SK-N-SH (cell line): ENCODE measurements around the gene GATB. TPM values are rescaled to one million over a fixed set of nuclear protein-coding genes. Genes with fewer than 3 reads are reported as not detected.

Experiments used
- CTCF ChIA-PET: fragments of 300-600, 350-600 bp; formaldehyde crosslinking; extraction: SDS; loops from one replicate; lab custom pipeline; 2021; lab: Yijun Ruan, JAX
- POLR2A ChIA-PET: fragments of 350-600 bp; sonication (Branson Sonifier 250); formaldehyde crosslinking; extraction: SDS; loops from one replicate; lab custom pipeline; 2020; ENCODE audit warnings: antibody characterized with exemption, inconsistent platforms; lab: Yijun Ruan, JAX
- DNase-seq: peaks from one replicate; pipeline ENCODE4 v3.0.0; 2012
- H2AFZ ChIP-seq: fragments of 200-600 bp; sonication (generic); 2 replicates; pipeline ENCODE4 v1.8.1; 2016; ENCODE audit warnings: antibody characterized with exemption, mild to moderate bottlenecking, low read depth
- H3F3A ChIP-seq: fragments of 200-600 bp; sonication (generic); replicated peaks from 2 replicates; pipeline ENCODE3; 2016; ENCODE audit warnings: antibody characterized with exemption, mild to moderate bottlenecking; ENCODE audit not compliant: insufficient read depth
- H3K27ac ChIP-seq, 2 experiments: fragments of 200-500 bp in 1 of 2; fragments of 200-600 bp in 1 of 2; sonication (Bioruptor generic) in 1 of 2; sonication (generic), shearing (Covaris generic) in 1 of 2; 2 replicates each; pipeline versions ENCODE4 v1.5.1 to v1.6.1; 2014 to 2016; ENCODE audit warnings: low read depth in 2 of 2, inconsistent platforms in 1 of 2, low read length in 1 of 2, mild to moderate bottlenecking in 1 of 2, mixed read lengths in 1 of 2
- H3K27me3 ChIP-seq: fragments of 200-600 bp; sonication (generic), shearing (Covaris generic); 2 replicates; pipeline ENCODE4 v1.6.1; 2016; ENCODE audit warnings: mixed run types; ENCODE audit not compliant: insufficient read depth
- H3K36me3 ChIP-seq, 2 experiments: fragments of 200-500 bp in 1 of 2; fragments of 200-600 bp in 1 of 2; sonication (Bioruptor generic) in 1 of 2; sonication (generic) in 1 of 2; replicated peaks in 1 of 2; 2 replicates each; pipeline versions ENCODE3 to v1.5.1; 2014 to 2016; ENCODE audit warnings: low read length in 1 of 2, mild to moderate bottlenecking in 1 of 2; ENCODE audit not compliant: insufficient read depth in 2 of 2, control insufficient read depth in 1 of 2
- H3K4me1 ChIP-seq, 2 experiments: fragments of 200-500 bp in 1 of 2; fragments of 200-600 bp in 1 of 2; sonication (Bioruptor generic) in 1 of 2; sonication (generic), shearing (Covaris generic) in 1 of 2; 2 replicates each; pipeline versions ENCODE4 v1.5.1 to v1.6.1; 2014 to 2016; ENCODE audit warnings: low read depth in 1 of 2, low read length in 1 of 2, mixed run types in 1 of 2; ENCODE audit not compliant: insufficient read depth in 2 of 2, control insufficient read depth in 1 of 2
- H3K4me2 ChIP-seq: fragments of 200-600 bp; sonication (generic), shearing (Covaris generic); 2 replicates; pipeline ENCODE4 v1.6.1; 2017; ENCODE audit warnings: mixed run types
- H3K4me3 ChIP-seq, 2 experiments: fragments of 200-500 bp in 1 of 2; fragments of 200-600 bp in 1 of 2; sonication (Bioruptor generic) in 1 of 2; sonication (generic), shearing (Covaris generic) in 1 of 2; 2 replicates each; pipeline versions ENCODE4 v1.5.1 to v1.8.1; 2014 to 2016; ENCODE audit warnings: low read depth in 2 of 2, inconsistent platforms in 1 of 2, low read length in 1 of 2, mild to moderate bottlenecking in 1 of 2, mixed read lengths in 1 of 2, moderate library complexity in 1 of 2
- H3K79me2 ChIP-seq: fragments of 200-600 bp; sonication (generic); 2 replicates; pipeline ENCODE4 v1.8.1; 2017; ENCODE audit warnings: mild to moderate bottlenecking; ENCODE audit not compliant: insufficient read depth
- H3K9ac ChIP-seq: fragments of 200-600 bp; sonication (generic); 2 replicates; pipeline ENCODE4 v1.6.1; 2017; ENCODE audit warnings: mixed run types
- H3K9me2 ChIP-seq: fragments of 200-600 bp; sonication (generic); 2 replicates; pipeline ENCODE4 v1.6.1; 2017; ENCODE audit warnings: mixed run types
- H3K9me3 ChIP-seq: fragments of 200-600 bp; sonication (generic); 2 replicates; pipeline ENCODE4 v1.6.1; 2017; ENCODE audit warnings: mixed run types, mild to moderate bottlenecking, moderate library complexity
- H4K20me1 ChIP-seq: fragments of 200-600 bp; sonication (generic); 2 replicates; pipeline ENCODE4 v1.6.1; 2017; ENCODE audit warnings: mild to moderate bottlenecking, mixed run types; ENCODE audit not compliant: insufficient read depth
- CHD2 ChIP-seq: fragments of 150-350 bp; IDR thresholded peaks from 2 replicates; pipeline ENCODE4 v1.6.1; 2018; ENCODE audit warnings: low read length; ENCODE audit not compliant: partially characterized antibody
- EP300 ChIP-seq, 2 experiments: IDR thresholded peaks; 2 replicates each; pipeline versions ENCODE4 v1.4.0 to v1.6.1; 2012; ENCODE audit warnings: borderline replicate concordance in 1 of 2, low read depth in 1 of 2, low read length in 1 of 2
- EZH2phosphoT487 ChIP-seq: fragments of 200-600 bp; sonication (generic); IDR thresholded peaks from 2 replicates; pipeline ENCODE4 v1.6.1; 2017; ENCODE audit warnings: low read depth, mixed run types, mild to moderate bottlenecking, antibody characterized with exemption, moderate library complexity, borderline replicate concordance
- FOSL2 ChIP-seq: IDR thresholded peaks from 2 replicates; pipeline ENCODE4 v1.4.0; 2012; ENCODE audit warnings: low read depth, mild to moderate bottlenecking, moderate library complexity, borderline replicate concordance
- GATA2 ChIP-seq: sonication (generic); formaldehyde crosslinking; IDR thresholded peaks from 2 replicates; pipeline ENCODE4 v1.5.0; 2020; ENCODE audit warnings: mild to moderate bottlenecking, missing genetic modification reagents
- JUND ChIP-seq: IDR thresholded peaks from 2 replicates; pipeline ENCODE4 v1.4.0; 2012
- MEF2A ChIP-seq: IDR thresholded peaks from 2 replicates; pipeline ENCODE4 v1.4.0; 2012; ENCODE audit warnings: low read depth, borderline replicate concordance
- NFIC ChIP-seq: IDR thresholded peaks from 2 replicates; pipeline ENCODE4 v1.4.0; 2012; ENCODE audit warnings: borderline replicate concordance
- NRF1 ChIP-seq: IDR thresholded peaks from 2 replicates; pipeline ENCODE4 v1.6.1; 2012; ENCODE audit warnings: low read depth, mild to moderate bottlenecking, low read length
- RCOR1 ChIP-seq: fragments of 150-350 bp; IDR thresholded peaks from 2 replicates; pipeline ENCODE4 v1.6.1; 2017; ENCODE audit warnings: antibody characterized with exemption, low read length
- REST ChIP-seq: IDR thresholded peaks from 2 replicates; pipeline ENCODE4 v1.6.1; 2012; ENCODE audit warnings: mild to moderate bottlenecking, low read depth, low read length, moderate library complexity
- RFX5 ChIP-seq: IDR thresholded peaks from 2 replicates; pipeline ENCODE4 v1.6.1; 2012; ENCODE audit warnings: mild to moderate bottlenecking, improper control_type of control experiment, low read length
- RXRA ChIP-seq: IDR thresholded peaks from 2 replicates; pipeline ENCODE4 v1.4.0; 2012; ENCODE audit warnings: low read depth, mild to moderate bottlenecking, borderline replicate concordance
- SIN3A ChIP-seq: IDR thresholded peaks from 2 replicates; pipeline ENCODE4 v1.6.1; 2012; ENCODE audit warnings: low read depth, mild to moderate bottlenecking, low read length, moderate library complexity, borderline replicate concordance
- TEAD4 ChIP-seq: IDR thresholded peaks from 2 replicates; pipeline ENCODE4 v1.4.0; 2012; ENCODE audit warnings: mild to moderate bottlenecking, borderline replicate concordance; ENCODE audit not compliant: insufficient read depth
- YY1 ChIP-seq: IDR thresholded peaks from 2 replicates; pipeline ENCODE4 v1.4.0; 2012; ENCODE audit warnings: low read depth, mild to moderate bottlenecking
- WGBS: methylation state at CpG from one replicate; pipeline ENCODE4 v1.1.6; 2017; ENCODE audit warnings: low lambda C conversion rate; 5-methylcytosine and 5-hydroxymethylcytosine counted together
- polyA plus RNA-seq, 3 experiments: library from polyadenylated mRNA; depleted of rRNA; stranded (reverse); fragments of >200 nt; gene quantifications; 2 replicates each; pipeline ENCODE4 v1.2.3, GENCODE V29; 2012
- TF ChIP-seq, protein P1 (sequence below): fragments of 200-600 bp; sonication (generic); IDR thresholded peaks from 2 replicates; pipeline ENCODE4 v1.6.1; 2017; ENCODE audit warnings: antibody characterized with exemption, mild to moderate bottlenecking, moderate library complexity

GATB gene
- polyA plus RNA-seq, 1 of the 3 experiments (the other 2 are of a cell fraction), result 28.1 TPM

DNA sequence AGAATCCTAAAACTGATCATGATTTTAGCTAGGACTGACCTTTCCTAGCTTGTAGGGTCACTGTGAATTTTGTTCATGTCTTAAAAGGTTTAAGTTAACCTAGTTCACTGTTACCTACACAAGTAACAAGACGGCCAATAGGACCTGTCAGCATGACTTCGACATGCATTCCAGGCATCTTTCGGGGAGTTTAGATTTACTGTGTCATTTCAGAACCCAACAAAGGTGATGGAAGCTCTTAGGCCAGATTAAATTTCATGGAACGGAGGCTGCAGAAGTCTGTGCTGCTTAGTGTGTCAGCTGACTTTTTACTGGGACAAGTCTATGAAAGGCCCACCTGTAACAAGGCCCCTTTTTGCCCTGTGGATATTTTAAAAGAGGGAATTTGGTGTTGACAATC is 93.1 kb downstream of the GATB start:
- no peaks in the 10 kb centered on the region for H3F3A ChIP-seq
- no peak for DNase-seq
- peaks cover 0 to 2% of the 10 kb centered on the region in 2 experiments for H3K36me3 ChIP-seq
- H3K9me3 ChIP-seq, result no peaks in the 10 kb centered on the region
- H4K20me1 ChIP-seq, result no peaks in the 10 kb centered on the region
- H2AFZ ChIP-seq, result no peak overlapping the region
- no peak overlapping the region for H3K9ac ChIP-seq
- CTCF ChIA-PET, result interaction anchor here (0.7 kb wide), 1 partner anchor 21 kb away, joined by 3 read pairs; no protein-coding TSS in a partner anchor
- H3K4me3 ChIP-seq, result no peak overlapping the region
- no peak for TF ChIP-seq EZH2phosphoT487
- TF ChIP-seq REST, result no peak
- no peak for TF ChIP-seq TEAD4
- TF ChIP-seq RXRA, result no peak
- no peak for TF ChIP-seq RCOR1
- TF ChIP-seq YY1, result no peak
- no peak for TF ChIP-seq CHD2
- no peak for TF ChIP-seq EP300 (IDR thresholded peaks at IDR 0.05; ENCODE audit: borderline replicate concordance in 1 of 2, low read depth in 1 of 2, low read length in 1 of 2)
- no peak for TF ChIP-seq RFX5
- TF ChIP-seq MEF2A, result no peak
- no peaks in the 10 kb centered on the region for H3K79me2 ChIP-seq
- POLR2A ChIA-PET, result no interaction called here
- H3K9me2 ChIP-seq, result no peaks in the 10 kb centered on the region
- H3K27me3 ChIP-seq, result no peaks in the 10 kb centered on the region
- no peak overlapping the region for H3K27ac ChIP-seq
- peaks cover 0 to 12% of the 10 kb centered on the region in 2 experiments; a peak in 1 of 4 replicates for H3K4me1 ChIP-seq
- 94% methylated on average over 4 of the region's 4 CpGs for WGBS
- no peak overlapping the region for H3K4me2 ChIP-seq

GRCh38 chr4:151667048-151667447 is 93.8 kb downstream of the GATB start:
- Histone ChIP-seq H4K20me1 (no peaks in the 10 kb centered on the region), H3K27ac (no peak overlapping the region), H3K4me1 (peaks cover 0 to 6% of the 10 kb centered on the region in 2 experiments; a peak in 1 of 4 replicates), H3K79me2 (no peaks in the 10 kb centered on the region), H3K9me2 (no peaks in the 10 kb centered on the region), H3K27me3 (no peaks in the 10 kb centered on the region), H3K4me3 (no peak overlapping the region), H3K9me3 (no peaks in the 10 kb centered on the region), H3F3A (no peaks in the 10 kb centered on the region), H3K9ac (no peak overlapping the region), H3K36me3 (no peaks in the 10 kb centered on the region), H3K4me2 (no peak overlapping the region), H2AFZ (no peak overlapping the region)
- CTCF ChIA-PET, result no interaction called here
- POLR2A ChIA-PET, result no interaction called here
- DNase-seq, result no peak
- 74% methylated on average over 3 of the region's 3 CpGs for WGBS
- TF ChIP-seq GATA2 (CRISPR knock-in tag), result no peak
- TF ChIP-seq RFX5, result no peak
- TF ChIP-seq JUND, result no peak
- TF ChIP-seq CHD2, result no peak
- TF ChIP-seq NFIC, result no peak
- TF ChIP-seq TEAD4, result no peak
- TF ChIP-seq EZH2phosphoT487, result no peak
- TF ChIP-seq, protein P1, sequence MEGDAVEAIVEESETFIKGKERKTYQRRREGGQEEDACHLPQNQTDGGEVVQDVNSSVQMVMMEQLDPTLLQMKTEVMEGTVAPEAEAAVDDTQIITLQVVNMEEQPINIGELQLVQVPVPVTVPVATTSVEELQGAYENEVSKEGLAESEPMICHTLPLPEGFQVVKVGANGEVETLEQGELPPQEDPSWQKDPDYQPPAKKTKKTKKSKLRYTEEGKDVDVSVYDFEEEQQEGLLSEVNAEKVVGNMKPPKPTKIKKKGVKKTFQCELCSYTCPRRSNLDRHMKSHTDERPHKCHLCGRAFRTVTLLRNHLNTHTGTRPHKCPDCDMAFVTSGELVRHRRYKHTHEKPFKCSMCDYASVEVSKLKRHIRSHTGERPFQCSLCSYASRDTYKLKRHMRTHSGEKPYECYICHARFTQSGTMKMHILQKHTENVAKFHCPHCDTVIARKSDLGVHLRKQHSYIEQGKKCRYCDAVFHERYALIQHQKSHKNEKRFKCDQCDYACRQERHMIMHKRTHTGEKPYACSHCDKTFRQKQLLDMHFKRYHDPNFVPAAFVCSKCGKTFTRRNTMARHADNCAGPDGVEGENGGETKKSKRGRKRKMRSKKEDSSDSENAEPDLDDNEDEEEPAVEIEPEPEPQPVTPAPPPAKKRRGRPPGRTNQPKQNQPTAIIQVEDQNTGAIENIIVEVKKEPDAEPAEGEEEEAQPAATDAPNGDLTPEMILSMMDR, result no peak
- no peak for TF ChIP-seq NRF1
- TF ChIP-seq FOSL2, result no peak
- no peak for TF ChIP-seq SIN3A
- TF ChIP-seq RXRA, result no peak
